ENCODE results near the gene NUTM2A.
"Not testable (repeated sequence)": the region's sequence is repeated elsewhere in the genome, so short reads cannot be mapped to it uniquely, and the experiment has no call there.

NUTM2A gene, protein sequence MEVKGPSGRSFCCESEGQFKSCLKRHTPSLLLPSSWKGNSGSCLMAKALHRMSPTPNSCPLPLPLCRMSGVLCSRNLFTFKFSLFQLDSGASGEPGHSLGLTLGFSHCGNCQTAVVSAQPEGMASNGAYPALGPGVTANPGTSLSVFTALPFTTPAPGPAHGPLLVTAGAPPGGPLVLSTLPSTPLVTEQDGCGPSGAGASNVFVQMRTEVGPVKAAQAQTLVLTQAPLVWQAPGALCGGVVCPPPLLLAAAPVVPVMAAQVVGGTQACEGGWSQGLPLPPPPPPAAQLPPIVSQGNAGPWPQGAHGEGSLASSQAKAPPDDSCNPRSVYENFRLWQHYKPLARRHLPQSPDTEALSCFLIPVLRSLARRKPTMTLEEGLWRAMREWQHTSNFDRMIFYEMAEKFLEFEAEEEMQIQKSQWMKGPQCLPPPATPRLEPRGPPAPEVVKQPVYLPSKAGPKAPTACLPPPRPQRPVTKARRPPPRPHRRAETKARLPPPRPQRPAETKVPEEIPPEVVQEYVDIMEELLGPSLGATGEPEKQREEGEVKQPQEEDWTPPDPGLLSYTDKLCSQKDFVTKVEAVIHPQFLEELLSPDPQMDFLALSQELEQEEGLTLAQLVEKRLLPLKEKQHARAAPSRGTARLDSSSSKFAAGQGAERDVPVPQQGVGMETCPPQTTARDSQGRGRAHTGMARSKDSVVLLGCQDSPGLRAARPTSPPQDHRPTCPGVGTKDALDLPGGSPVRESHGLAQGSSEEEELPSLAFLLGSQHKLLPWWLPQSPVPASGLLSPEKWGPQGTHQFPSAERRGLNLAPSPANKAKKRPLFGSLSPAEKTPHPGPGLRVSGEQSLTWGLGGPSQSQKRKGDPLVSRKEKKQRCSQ

DNA sequence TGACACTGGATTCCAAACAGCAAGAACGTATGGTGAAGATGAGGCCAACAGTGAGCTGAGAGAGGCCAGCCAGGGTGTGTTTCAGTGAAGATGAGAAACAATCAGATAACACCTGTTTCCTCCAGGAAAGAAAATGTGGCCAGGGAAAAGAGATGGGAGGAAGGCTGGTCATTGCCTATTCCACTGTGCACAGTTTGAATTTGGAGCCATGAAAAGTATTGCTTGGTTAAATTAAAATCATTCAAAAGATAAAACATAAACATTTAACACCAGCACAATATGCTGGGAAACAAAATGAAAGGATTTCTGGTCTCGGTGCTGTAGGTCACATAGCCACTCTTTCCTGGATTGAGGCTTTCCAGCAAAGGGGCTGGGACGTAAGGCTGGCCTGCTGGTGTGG, at the start of gene NUTM2A:
Gene NUTM2A, plus strand, starts transcription at position 301 of the 400 bp plus-strand sequence. CDS start 383 bp downstream, outside the sequence.
- DNase-seq (ENCODE audit: low spot score) = not testable (repeated sequence)

DNA sequence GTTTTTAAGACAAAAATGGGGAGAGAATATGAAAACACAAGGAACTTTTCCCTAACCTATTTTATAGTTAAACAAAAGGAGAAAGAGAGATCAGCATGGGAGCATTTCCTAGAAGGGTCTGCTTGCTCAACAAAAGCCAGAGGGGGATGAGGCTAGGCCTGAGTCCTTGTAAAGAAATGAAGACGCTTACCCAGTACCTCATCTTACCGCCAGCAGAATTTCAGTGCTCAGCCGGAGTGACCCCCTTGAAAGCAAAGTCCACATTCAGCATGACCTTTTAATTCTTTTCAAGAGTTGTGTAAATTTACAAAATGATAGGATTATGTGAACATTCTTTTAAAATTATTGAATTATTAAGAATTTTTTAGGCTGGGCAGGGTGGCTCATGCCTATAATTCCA, 47.7 kb upstream of the NUTM2A start:
- not testable (repeated sequence) for DNase-seq (ENCODE audit: low spot score)

DNA sequence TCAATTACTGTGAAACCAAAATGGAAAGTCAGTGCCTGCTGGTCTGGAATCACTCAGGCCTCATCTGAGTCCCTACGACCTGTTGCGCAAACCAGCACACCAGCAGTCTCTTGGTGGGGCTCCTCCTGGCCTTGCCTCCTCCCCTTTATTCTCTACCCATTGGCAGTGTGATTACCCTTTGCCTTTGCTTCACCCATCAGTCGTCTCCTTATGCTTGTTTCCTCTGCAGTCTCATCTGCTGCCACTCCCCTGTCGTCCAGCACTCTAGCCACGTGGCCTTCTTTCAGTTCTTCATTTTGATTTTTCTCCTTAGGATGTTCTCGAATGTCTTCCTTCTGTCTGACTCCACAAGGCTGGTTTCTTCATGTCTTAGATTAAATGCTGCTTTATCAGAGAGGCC, 40.8 kb upstream of the NUTM2A start:
- DNase-seq (ENCODE audit: low spot score) = not testable (repeated sequence)

DNA sequence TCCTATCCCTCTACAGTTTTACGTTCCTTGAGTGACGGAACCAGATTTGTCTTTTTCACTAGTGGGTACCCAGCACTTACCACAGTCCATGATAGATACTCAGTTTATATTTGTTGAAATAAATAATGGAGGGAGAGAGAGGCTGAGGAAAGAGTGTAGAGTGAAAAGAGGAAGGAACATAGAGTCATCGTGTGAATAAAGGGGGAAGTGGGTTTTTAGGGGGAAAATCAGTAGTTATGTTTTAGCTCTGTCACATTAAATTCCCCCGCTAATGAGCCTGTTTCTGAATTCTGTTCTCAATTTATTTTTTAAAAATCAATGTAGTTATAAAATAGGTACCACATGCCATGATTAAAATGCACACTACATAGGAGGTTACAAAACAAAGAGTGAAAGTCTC, 39.2 kb upstream of the NUTM2A start:
- not testable (repeated sequence) for DNase-seq (ENCODE audit: low spot score)

DNA sequence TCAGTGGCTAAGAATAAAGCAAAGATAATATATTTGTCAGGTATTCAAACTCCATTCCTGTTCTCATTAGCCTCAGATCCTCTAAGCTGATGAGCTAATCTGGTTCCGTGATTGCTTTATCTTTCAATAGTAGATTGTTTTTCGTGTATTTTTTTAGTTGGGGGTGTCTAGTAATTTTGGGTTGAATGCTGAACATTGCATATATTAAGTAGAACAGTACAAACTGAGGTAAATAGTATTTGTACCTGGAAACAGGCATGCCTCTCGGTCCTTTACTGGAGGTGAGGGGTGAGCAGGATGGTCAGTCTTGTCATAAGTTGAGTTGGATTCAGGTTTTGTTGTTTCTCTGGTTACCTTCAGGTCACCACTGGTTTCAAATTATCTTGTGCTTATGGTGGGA, 37.7 kb upstream of the NUTM2A start:
- not testable (repeated sequence) for DNase-seq (ENCODE audit: low spot score)

DNA sequence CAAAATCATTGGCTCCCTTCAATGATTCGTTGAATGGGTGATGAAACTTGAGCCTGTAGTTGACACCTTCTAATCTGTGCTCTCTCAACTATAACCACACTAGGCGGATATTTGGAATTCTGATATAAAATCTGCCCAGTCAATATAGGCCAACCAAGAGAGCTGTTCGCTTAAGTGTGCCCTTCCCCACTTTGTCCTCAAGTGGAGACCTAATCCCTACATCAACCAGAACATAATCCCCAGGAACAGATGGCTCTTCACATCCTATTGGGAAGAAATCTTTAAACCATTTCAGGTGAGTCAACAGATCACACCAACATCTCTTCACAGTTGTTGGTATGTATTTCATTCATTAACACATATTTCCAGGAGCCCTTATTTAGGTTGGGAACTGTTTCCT, 33.4 kb upstream of the NUTM2A start:
- not testable (repeated sequence) for DNase-seq (ENCODE audit: low spot score)

DNA sequence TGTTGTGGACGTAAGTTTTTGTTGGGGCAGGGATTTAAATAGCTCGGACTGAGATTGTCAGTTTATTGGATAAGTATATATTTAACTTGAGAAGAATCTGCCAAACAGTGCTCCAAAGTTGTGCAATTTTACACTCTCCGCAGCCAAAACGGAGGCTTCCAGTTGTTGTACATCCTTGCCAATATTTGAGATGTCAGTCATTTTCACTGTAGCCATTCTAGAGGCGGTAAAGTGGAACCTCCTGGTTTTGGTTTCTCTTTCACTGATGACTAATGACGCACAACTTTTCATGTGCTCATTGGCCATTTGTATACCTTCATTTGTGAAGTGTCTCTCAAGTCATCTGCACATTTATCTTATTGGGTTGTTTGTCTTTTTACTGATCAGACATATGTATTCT, 24.3 kb upstream of the NUTM2A start:
- DNase-seq (ENCODE audit: low spot score) = peak; percentile 68

DNA sequence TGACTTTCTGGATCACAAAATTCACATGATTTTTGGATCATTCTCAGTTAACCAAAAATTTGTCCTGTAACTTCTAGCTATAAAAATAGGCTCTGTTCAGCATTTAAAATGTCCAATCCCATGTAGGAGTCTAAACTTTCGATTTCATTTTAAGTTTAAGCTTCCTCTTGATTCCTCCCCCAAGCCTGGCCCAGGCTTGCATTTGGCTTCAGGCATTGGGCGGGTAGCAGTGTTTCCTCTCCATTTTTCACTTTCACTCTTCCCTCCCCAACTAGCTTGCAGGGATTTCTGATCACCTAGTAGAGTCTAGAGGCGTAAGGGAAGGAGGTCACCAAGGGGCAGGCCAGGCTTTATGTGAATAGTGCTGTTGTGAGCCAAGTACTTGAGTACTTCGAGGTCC, 20.4 kb upstream of the NUTM2A start:
- not testable (repeated sequence) for DNase-seq (ENCODE audit: low spot score)

DNA sequence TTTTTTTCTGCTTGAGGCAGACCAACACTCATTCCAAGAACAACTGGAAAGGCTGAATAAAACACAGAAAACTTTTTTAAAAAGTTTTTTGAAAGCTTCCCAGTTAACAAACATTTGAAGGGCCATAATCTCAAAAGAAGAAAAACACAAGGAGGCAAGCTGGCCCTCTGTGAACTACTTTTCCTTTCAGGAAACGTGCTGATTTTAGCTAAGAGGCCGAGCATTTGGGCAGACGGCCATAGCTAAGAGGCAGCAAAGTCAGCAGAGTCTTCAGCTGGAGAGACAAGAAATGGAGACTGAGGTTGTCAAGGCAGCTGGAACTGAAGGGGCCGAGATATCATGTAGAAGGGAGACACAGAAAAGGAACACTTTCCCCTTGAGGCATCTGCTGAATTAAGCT, 18.3 kb upstream of the NUTM2A start:
- DNase-seq (ENCODE audit: low spot score) = not testable (repeated sequence)

DNA sequence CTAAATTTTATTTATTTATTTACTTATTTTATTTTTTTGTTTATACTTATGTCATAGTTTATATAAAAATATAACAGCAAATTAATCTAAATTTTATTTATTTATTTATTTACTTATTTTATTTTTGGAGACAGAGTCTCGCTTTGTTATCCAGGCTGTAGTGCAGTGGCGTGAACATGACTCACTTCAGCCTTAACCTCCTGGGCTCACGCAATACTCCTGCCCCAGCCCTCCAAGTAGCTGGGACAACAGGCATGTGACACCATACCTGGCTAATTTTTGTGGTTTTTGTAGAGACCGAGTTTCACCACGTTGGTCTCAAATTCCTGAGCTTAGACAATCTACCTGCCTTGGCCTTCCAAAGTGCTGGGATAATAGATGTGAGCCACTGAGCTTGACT, 14.9 kb upstream of the NUTM2A start:
- not testable (repeated sequence) for DNase-seq (ENCODE audit: low spot score)

DNA sequence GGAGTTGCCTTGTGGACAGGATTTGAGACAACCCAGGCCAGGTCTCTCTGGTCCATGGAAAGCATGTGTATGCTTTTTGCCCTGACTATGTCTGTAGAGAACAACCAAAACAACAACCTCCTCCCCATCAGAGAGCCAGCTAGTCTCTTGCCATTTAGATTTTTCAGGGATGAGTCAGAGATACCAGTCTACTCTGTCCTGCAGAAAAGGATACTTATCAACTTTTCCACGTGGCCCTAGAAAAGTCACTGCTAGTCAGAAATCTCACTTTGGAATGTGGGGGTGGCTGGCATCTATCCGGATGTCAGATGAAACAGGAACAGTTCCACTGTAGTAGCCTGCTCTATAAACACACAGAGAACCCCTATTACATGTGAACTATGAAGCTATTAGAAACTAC, 13.4 kb upstream of the NUTM2A start:
- DNase-seq (ENCODE audit: low spot score) = not testable (repeated sequence)

DNA sequence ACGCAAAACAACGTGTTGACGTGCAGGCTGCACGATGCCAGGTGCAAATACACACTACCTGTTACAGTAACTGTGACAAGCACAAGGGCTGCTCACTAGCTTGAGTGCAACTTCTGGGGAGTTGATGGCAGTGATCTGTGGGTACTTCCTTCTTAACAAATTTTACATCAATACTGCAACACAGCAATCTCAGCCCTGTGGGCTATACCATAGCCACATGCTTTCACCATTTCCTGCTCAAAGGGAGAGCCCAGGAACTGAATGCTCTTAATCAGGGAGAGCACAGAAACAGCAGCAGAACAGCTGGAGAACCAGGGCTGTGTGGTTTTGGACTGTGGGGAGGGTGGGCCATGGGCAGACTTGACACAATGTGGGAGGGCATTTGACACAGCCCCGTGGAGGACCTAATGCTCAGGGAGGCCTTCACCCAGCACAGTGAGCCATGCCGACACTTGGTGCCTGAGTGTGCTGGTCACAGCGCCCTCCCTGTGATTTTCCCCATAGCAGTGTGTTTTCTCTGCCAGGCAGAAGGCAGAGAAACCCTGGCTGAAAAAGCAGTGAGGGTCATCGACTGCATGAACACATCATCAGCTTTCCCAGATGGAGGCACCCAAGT, 12.0 kb upstream of the NUTM2A start:
- DNase-seq (ENCODE audit: low spot score) = not testable (repeated sequence)

DNA sequence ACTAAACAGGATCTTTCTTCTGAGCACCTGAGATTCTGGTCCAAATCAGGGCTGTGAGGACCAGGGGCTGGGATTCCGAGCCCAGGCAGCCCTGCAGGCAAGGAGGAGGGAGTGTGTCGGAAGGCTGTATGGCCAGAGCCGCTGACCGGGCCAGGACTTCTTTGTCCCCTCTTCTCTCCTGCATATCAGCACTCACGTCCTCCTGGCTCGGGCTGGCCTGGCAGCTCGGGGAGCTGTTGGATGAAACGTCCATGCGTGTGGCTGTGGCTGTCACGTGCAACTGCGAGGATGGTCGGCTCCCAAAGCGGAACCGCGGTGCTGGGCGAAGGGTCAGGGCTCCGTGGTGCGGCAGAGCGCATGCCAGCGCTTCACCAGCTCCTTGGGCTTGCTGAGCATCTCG, 11.4 kb upstream of the NUTM2A start:
- DNase-seq (ENCODE audit: low spot score) = not testable (repeated sequence)

DNA sequence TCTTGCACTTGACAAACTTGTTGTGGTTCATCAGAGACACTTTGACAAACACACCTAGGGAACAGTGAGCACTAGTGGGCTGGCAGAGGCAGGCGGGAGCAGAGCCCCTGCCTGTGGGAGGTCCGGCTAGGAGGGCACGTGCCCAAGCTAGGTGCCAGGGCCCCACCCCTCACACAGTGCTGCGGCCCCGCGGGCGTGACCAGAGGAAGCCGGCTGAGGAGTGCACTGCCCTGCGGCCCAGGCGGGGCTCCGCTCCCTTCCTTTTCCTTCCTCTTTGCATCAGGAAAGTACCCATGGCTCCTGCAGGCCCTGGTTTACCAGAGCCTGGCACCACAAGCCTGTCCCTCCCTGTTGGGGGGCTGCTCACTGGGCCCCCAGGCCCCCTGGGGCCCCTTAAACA, 9.1 kb upstream of the NUTM2A start:
- DNase-seq (ENCODE audit: low spot score) = not testable (repeated sequence)

DNA sequence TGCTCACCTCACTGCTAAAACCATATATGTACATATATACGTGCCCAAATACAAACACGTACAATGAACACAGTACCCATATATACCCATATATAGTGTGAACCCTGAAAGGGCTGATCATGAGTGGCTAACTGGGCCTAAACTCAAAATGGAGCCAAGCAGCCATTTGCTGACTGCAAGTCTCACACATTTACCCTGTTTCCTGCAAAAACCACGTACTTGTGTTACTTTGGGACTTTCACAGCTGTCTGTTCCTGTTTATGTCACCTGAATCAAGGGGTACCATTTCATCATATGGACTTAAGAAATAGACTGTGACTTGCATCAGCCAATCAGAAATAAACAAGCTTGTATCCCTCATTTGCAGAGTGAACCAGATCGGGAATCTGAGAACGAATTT, 5.9 kb upstream of the NUTM2A start:
- not testable (repeated sequence) for DNase-seq (ENCODE audit: low spot score)

DNA sequence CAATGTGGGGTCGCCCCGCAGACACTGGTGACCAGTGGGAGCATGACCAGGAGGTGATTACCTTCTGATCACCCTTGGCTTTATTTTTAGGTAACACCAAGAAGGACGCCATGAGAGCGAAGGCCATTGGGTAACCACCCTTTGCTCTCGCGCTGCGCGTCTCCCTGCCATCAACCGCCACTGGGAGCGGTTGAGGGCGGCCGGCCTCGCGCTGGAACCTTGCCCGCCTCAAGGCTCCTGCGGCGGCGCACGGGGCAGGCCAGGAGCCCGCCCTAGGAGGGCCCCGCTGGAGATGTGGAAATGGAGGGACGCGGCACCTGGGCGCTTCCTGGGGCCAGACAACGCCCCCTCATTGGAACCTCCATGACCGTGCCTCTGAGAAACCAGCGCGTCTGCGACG, 2.5 kb upstream of the NUTM2A start:
- DNase-seq (ENCODE audit: low spot score) = not testable (repeated sequence)

DNA sequence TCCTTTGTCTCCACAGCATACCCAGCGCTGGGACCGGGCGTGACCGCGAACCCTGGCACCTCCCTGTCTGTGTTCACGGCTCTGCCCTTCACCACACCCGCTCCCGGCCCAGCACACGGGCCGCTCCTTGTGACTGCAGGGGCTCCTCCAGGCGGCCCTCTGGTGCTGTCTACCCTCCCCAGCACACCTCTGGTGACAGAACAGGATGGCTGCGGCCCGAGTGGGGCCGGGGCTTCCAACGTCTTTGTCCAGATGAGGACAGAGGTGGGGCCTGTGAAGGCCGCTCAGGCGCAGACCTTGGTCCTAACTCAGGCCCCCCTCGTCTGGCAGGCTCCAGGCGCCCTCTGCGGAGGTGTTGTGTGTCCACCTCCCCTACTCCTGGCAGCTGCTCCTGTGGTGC, 3.0 kb downstream of the NUTM2A start:
- not testable (repeated sequence) for DNase-seq (ENCODE audit: low spot score)

DNA sequence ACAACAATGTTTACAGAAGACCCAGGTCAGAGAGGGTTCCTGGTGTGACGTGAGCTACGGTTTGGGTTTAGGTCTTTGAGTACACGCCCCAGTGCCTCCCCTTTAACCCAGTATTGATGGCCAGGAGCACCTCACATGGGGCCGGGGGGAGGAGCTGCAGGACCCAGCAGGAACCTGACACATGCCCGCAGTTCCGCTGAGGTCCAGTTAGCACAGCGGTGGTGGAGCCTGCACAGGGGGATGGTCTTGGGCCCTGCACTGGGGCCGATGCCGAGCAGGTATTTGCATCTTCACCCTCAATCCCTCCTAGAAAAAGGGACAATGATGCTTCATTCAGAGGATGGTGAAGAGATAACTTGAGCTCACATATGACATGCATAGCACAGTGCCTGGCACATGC, 4.0 kb downstream of the NUTM2A start:
- not testable (repeated sequence) for DNase-seq (ENCODE audit: low spot score)

DNA sequence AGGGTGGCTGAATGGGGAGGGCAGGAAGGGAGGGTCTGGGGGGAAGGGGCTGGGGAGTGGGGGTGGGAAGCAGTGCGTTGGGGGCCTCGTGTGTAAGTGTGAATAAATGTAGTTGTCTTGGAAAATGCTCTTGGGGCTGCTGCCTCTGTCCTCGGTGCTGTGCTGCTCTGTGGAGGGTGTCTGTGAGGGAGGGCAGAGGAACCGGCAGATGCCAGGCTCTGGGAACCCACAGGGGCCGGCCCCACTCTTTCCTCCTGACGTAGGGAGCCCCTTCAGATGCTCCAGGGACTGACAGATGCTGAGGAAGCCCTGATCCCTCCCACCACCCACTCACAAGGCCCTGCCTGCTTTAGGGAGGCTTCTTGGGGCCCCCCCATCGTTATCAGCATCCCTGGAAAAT, 9.6 kb downstream of the NUTM2A start:
- DNase-seq (ENCODE audit: low spot score) = not testable (repeated sequence)

DNA sequence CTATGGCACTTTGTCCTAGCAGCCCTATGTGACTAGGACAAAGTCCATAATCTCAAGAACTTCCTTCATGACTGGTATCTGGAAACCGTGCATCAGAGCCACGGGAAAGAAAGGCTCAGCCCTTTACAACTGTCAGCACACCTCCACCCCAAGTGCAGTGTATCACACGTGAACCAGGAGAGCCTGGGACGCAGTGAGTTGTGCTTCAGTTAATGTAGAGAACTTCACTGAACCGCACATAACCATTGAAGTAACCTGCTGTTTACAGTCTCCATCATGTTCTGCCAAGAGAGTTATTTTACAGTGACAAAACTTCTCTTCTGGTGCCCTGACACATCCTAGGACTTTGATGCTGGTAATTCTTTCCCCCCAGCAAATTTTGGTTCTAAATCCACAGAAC, 12.0 kb downstream of the NUTM2A start:
- not testable (repeated sequence) for DNase-seq (ENCODE audit: low spot score)

DNA sequence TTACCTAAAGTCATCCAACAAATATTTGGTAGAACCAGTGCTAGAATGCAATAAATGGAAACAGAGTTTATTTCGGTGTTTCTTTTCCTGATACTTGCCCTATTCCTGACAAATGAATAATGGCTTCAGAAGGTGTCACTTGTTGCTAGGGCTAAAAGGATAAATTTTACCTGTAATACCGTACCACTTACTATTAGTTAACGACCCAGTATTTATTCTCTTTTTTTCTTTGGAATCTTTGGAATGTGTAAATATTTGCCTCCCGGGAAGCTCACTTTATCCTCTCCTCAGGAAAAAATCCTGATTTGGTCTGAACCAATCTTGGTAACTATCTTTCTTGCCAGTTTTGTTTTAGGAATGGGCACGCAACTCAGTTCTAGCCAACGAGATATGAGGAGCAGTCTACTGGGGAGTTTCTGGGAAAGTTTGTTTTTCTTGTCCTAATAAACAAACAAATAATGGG, 14.1 kb downstream of the NUTM2A start:
- DNase-seq (ENCODE audit: low spot score) = not testable (repeated sequence)

DNA sequence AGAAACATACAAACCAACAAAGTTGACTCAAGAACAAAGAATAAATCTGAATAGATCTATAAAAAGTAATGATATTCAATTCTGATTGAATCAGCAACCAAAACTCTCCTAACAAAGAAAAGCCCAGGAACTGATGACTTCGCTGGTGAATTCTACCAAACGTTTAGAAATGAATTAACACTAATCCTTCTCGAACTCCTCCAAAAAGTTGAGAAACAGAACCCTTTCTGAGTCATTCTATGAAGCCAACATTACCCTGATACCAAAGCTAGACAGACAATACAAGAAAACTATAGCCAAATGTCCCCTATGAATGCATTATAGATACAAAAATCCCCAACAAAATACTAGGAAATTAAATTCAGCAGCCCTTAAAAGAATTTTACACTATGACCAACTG, 16.9 kb downstream of the NUTM2A start:
- DNase-seq (ENCODE audit: low spot score) = not testable (repeated sequence)

Measured in CD4-positive, alpha-beta T cell treated with Interleukin-2 at 100 ng/mL for 4 hours (primary cell).